Measurements from ENCODE around the gene MDGA2. TPM values are rescaled to one million over a fixed set of nuclear protein-coding genes. Genes with fewer than 3 reads are reported as not detected.

Gene MDGA2
- total RNA-seq, 2 donors from 2014 or later, result 0.82 to 8.8 TPM

GRCh38 chr14:47500369-47500768 is 175.0 kb downstream of the MDGA2 start:
- H3K9ac ChIP-seq (ENCODE audit: extremely low read depth, low read length, poor library complexity, severe bottlenecking), result no peak overlapping the region
- Mint-ChIP-seq H3K4me1 (no peaks in the 10 kb centered on the region), H3K4me3 (no peak overlapping the region), H3K27ac (no peak overlapping the region), H3K36me3 (ENCODE audit: low read depth) (no peaks in the 10 kb centered on the region), H3K27me3 (ENCODE audit: insufficient read depth) (no peaks in the 10 kb centered on the region), H3K9me3 (peaks cover 3% of the 10 kb centered on the region)
- no peaks in the 10 kb centered on the region for H3K4me1 ChIP-seq (ENCODE audit: control insufficient read depth, insufficient read depth, low read length)
- DNase-seq, result no peak
- H3K27me3 ChIP-seq (ENCODE audit: control insufficient read depth, insufficient read depth, low read length, poor library complexity, severe bottlenecking), result no peaks in the 10 kb centered on the region
- no peaks in the 10 kb centered on the region for H3K36me3 ChIP-seq (ENCODE audit: control insufficient read depth, insufficient read depth, low read length)
- H3K9me3 ChIP-seq (ENCODE audit: control insufficient read depth, low read length), result no peaks in the 10 kb centered on the region
- no peak for TF ChIP-seq CTCF (conservative IDR thresholded peaks at IDR 0.05)
- H3K4me3 ChIP-seq (ENCODE audit: low read length), result no peak overlapping the region
- no CpG with 5 or more reads among the region's 1 CpG for WGBS, 2 experiments (ENCODE audit: insufficient coverage in 1 of 2, insufficient read length in 1 of 2)
- H3K27ac ChIP-seq (ENCODE audit: low read depth, low read length), result no peak overlapping the region

DNA sequence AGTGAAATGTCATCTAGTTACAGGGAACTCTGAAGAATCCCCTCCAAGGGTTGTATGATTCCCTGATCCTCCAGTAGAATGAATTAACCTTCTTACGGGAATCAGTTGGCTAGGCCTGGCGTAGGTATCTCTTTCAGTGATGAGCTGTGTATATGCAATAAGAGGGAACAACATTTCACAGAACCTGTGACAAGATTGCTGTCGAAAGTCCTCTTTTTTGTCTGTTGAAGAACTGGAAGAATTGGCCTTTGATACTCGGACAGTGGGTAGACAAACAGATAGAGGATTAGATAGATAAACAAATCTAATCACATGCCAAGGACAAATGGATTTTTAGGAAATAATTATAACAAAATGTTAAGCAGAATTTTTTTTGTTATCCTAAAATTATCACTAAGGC is 184.6 kb downstream of the MDGA2 start:
- no peak for TF ChIP-seq CTCF (conservative IDR thresholded peaks at IDR 0.05)
- Mint-ChIP-seq H3K27ac (no peak overlapping the region), H3K4me3 (no peak overlapping the region), H3K9me3 (peaks cover 11% of the 10 kb centered on the region), H3K4me1 (no peaks in the 10 kb centered on the region), H3K36me3 (ENCODE audit: low read depth) (no peaks in the 10 kb centered on the region), H3K27me3 (ENCODE audit: insufficient read depth) (no peaks in the 10 kb centered on the region)
- no peak for DNase-seq
- H3K4me1 ChIP-seq (ENCODE audit: control insufficient read depth, insufficient read depth, low read length), result peaks cover 2% of the 10 kb centered on the region
- no peak overlapping the region for H3K27ac ChIP-seq (ENCODE audit: low read depth, low read length)
- H3K36me3 ChIP-seq (ENCODE audit: control insufficient read depth, insufficient read depth, low read length), result no peaks in the 10 kb centered on the region
- no peak overlapping the region for H3K4me3 ChIP-seq (ENCODE audit: low read length)
- no peaks in the 10 kb centered on the region for H3K9me3 ChIP-seq (ENCODE audit: control insufficient read depth, low read length)
- WGBS, 2 experiments (ENCODE audit: insufficient coverage in 1 of 2, insufficient read length in 1 of 2), result 90 to 94% methylated on average over 3 of the region's 4 CpGs
- no peaks in the 10 kb centered on the region for H3K27me3 ChIP-seq (ENCODE audit: control insufficient read depth, insufficient read depth, low read length, poor library complexity, severe bottlenecking)
- no peak overlapping the region for H3K9ac ChIP-seq (ENCODE audit: extremely low read depth, low read length, poor library complexity, severe bottlenecking)

DNA sequence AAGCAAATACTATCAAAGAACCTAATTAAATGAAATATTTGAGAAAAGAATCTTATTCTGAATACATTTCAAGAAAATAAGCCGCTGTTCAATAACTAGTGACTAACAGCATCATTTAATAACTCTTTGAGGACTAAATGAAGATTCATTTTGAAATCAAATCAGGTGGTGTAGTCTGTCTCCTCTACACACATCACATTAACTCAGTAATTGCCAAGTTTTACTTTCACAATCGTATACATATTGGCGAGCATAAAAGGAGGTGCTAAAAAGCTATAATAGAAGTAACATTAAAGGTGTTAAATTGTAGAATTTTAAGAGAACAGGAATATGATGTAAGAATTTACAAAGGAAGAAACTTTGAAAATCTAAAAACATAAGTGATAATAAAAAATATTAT is 185.1 kb downstream of the MDGA2 start:
- Histone ChIP-seq H3K4me3 (ENCODE audit: low read length) (no peak overlapping the region), H3K9me3 (ENCODE audit: control insufficient read depth, low read length) (peaks cover 3% of the 10 kb centered on the region), H3K9ac (ENCODE audit: extremely low read depth, low read length, poor library complexity, severe bottlenecking) (no peak overlapping the region), H3K36me3 (ENCODE audit: control insufficient read depth, insufficient read depth, low read length) (no peaks in the 10 kb centered on the region), H3K4me1 (ENCODE audit: control insufficient read depth, insufficient read depth, low read length) (peaks cover 2% of the 10 kb centered on the region), H3K27me3 (ENCODE audit: control insufficient read depth, insufficient read depth, low read length, poor library complexity, severe bottlenecking) (no peaks in the 10 kb centered on the region), H3K27ac (ENCODE audit: low read depth, low read length) (no peak overlapping the region)
- no peaks in the 10 kb centered on the region for H3K4me1 Mint-ChIP-seq
- no peak overlapping the region for H3K4me3 Mint-ChIP-seq
- DNase-seq, result no peak
- H3K27ac Mint-ChIP-seq, result no peak overlapping the region
- no peaks in the 10 kb centered on the region for H3K27me3 Mint-ChIP-seq (ENCODE audit: insufficient read depth)
- H3K36me3 Mint-ChIP-seq (ENCODE audit: low read depth), result no peaks in the 10 kb centered on the region
- H3K9me3 Mint-ChIP-seq, result peaks cover 8% of the 10 kb centered on the region
- WGBS, 2 experiments (ENCODE audit: insufficient coverage in 1 of 2, insufficient read length in 1 of 2), result 63% methylated on average over 3 of the region's 3 CpGs; no CpG with 5 or more reads in 1 of the 2 experiments
- no peak for TF ChIP-seq CTCF (conservative IDR thresholded peaks at IDR 0.05)
